ENCODE measurements around the gene PHF21B. TPM values are rescaled to one million over a fixed set of nuclear protein-coding genes. Genes with fewer than 3 reads are reported as not detected.
"Not testable (repeated sequence)": the region's sequence is repeated elsewhere in the genome, so short reads cannot be mapped to it uniquely, and the experiment has no call there.

Gene PHF21B
- total RNA-seq, 4 donors from 2014 or later: under 0.01 to 11.9 (median 2.9) TPM

GRCh38 chr22:44859641-44860040 lies 150.2 kb downstream of the PHF21B start:
- no peaks in the 10 kb centered on the region for H3K9me3 ChIP-seq
- TF ChIP-seq CTCF (IDR thresholded peaks at IDR 0.05) (no peak), POLR2A (IDR thresholded peaks at IDR 0.05) (no peak)
- no peak overlapping the region for H3K27ac ChIP-seq
- H3K36me3 ChIP-seq: no peaks in the 10 kb centered on the region
- no peaks in the 10 kb centered on the region for H3K4me1 ChIP-seq
- no peaks in the 10 kb centered on the region for H3K27me3 ChIP-seq
- DNase-seq: no peak
- intact Hi-C loops (cut with DNase I; ENCODE audit: low total_unique reads): no loop called here
- H3K4me3 ChIP-seq: no peak overlapping the region

- intact Hi-C loops (cut with DNase I; ENCODE audit: low total_unique reads); H3K9me3 ChIP-seq: not testable (repeated sequence)
Measured at GRCh38 chr22:44858819-44859218, 151.0 kb downstream of the PHF21B start.

GRCh38 chr22:44855855-44856254 lies 153.9 kb downstream of the PHF21B start:
- Histone ChIP-seq H3K9me3 (no peaks in the 10 kb centered on the region), H3K4me1 (no peaks in the 10 kb centered on the region), H3K4me3 (no peak overlapping the region), H3K36me3 (no peaks in the 10 kb centered on the region), H3K27ac (no peak overlapping the region), H3K27me3 (no peaks in the 10 kb centered on the region)
- TF ChIP-seq POLR2A (IDR thresholded peaks at IDR 0.05): no peak
- TF ChIP-seq CTCF (IDR thresholded peaks at IDR 0.05): no peak
- no peak for DNase-seq
- intact Hi-C loops (cut with DNase I; ENCODE audit: low total_unique reads): no loop called here

More at GRCh38 chr22:44858819-44859218, 151.0 kb downstream of the PHF21B start:
- H3K4me3 ChIP-seq, H3K4me1 ChIP-seq, H3K36me3 ChIP-seq, H3K27me3 ChIP-seq, DNase-seq, H3K27ac ChIP-seq: not testable (repeated sequence)

GRCh38 chr22:44854641-44855040 lies 155.2 kb downstream of the PHF21B start:
- intact Hi-C loops (cut with DNase I; ENCODE audit: low total_unique reads); DNase-seq: not testable (repeated sequence)

GRCh38 chr22:44850946-44851345 lies 158.9 kb downstream of the PHF21B start:
- no peaks in the 10 kb centered on the region for H3K9me3 ChIP-seq
- H3K27ac ChIP-seq: no peak overlapping the region
- no peaks in the 10 kb centered on the region for H3K36me3 ChIP-seq
- DNase-seq: no peak
- H3K4me3 ChIP-seq: no peak overlapping the region
- no peaks in the 10 kb centered on the region for H3K4me1 ChIP-seq
- no peaks in the 10 kb centered on the region for H3K27me3 ChIP-seq
- no peak for TF ChIP-seq POLR2A (IDR thresholded peaks at IDR 0.05)
- no peak for TF ChIP-seq CTCF (IDR thresholded peaks at IDR 0.05)
- intact Hi-C loops (cut with DNase I; ENCODE audit: low total_unique reads): no loop called here

More at GRCh38 chr22:44854641-44855040, 155.2 kb downstream of the PHF21B start:
- H3K27ac ChIP-seq, H3K9me3 ChIP-seq, H3K27me3 ChIP-seq, H3K4me3 ChIP-seq, H3K4me1 ChIP-seq, H3K36me3 ChIP-seq: not testable (repeated sequence)

- no peaks in the 10 kb centered on the region for H3K27me3 ChIP-seq
- H3K4me1 ChIP-seq: no peaks in the 10 kb centered on the region
- no peak overlapping the region for H3K4me3 ChIP-seq
- no peak for TF ChIP-seq CTCF (IDR thresholded peaks at IDR 0.05)
- TF ChIP-seq POLR2A (IDR thresholded peaks at IDR 0.05): no peak
- H3K9me3 ChIP-seq: no peaks in the 10 kb centered on the region
- H3K27ac ChIP-seq: no peak overlapping the region
- DNase-seq: no peak
- no peaks in the 10 kb centered on the region for H3K36me3 ChIP-seq
- intact Hi-C loops (cut with DNase I; ENCODE audit: low total_unique reads): no loop called here
Measured at GRCh38 chr22:44848791-44849420, 160.9 kb downstream of the PHF21B start.

All from uterus (tissue), 4 donors.